Measurements from ENCODE around the gene EPS8L2. TPM values are rescaled to one million over a fixed set of nuclear protein-coding genes. Genes with fewer than 3 reads are reported as not detected.

The EPS8L2 gene
- total RNA-seq, 1 donor from 2014 or later = 76.7 TPM

- Histone ChIP-seq H3K9me3 (no peaks in the 10 kb centered on the region), H3K4me3 (no peak overlapping the region), H3K36me3 (peaks cover 35 to 52% of the 10 kb centered on the region in 2 donors), H3K4me1 (no peaks in the 10 kb centered on the region), H3K27me3 (no peaks in the 10 kb centered on the region), H3K27ac (no peak overlapping the region)
- TF ChIP-seq, protein P1, sequence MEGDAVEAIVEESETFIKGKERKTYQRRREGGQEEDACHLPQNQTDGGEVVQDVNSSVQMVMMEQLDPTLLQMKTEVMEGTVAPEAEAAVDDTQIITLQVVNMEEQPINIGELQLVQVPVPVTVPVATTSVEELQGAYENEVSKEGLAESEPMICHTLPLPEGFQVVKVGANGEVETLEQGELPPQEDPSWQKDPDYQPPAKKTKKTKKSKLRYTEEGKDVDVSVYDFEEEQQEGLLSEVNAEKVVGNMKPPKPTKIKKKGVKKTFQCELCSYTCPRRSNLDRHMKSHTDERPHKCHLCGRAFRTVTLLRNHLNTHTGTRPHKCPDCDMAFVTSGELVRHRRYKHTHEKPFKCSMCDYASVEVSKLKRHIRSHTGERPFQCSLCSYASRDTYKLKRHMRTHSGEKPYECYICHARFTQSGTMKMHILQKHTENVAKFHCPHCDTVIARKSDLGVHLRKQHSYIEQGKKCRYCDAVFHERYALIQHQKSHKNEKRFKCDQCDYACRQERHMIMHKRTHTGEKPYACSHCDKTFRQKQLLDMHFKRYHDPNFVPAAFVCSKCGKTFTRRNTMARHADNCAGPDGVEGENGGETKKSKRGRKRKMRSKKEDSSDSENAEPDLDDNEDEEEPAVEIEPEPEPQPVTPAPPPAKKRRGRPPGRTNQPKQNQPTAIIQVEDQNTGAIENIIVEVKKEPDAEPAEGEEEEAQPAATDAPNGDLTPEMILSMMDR (IDR thresholded peaks at IDR 0.05) = no peak
- no peak for DNase-seq (ENCODE audit: low spot score in 2 of 2)
- intact Hi-C loops (cut with DNase I) = no loop called here
These were observed 45.8 kb upstream of the EPS8L2 start for GRCh38 chr11:660281-660680.

DNA sequence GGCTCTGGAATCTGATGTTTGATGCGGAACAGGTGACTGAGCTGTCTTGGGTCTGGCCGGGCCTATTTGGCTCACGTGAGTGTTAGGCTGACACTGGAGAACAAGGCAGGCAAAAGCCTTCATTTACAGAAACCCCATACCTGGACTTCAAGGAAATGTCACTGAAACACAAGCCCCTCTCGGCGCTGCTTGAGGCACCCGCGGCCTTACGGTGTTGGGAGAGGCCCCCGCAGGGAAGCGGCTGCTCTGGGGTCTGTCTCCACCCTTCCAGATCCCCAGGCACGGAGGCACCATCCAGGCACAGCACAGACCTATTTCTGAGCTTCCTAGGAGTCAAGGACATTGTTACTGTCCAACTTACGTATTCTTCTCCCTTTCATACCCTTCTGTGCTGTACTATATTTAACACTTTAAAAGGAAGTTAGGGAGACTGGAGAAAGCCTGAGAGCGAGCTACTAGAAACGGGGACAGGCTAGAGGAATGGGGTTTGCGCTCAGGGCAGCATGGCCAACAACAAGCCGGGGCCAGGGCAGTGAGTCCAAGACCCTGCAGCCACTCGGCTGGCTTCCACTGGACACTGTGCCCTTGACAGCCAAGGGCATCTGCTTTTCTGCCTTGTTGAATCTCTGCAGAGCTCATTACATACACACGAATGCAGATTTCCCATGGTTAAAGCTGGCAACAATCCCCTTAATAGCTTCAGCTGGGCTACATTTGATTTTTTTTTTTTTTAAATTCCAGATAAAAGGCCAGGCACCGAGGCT, 45.2 kb upstream of the EPS8L2 start:
- peaks cover 35 to 58% of the 10 kb centered on the region in 2 donors for H3K36me3 ChIP-seq
- H3K4me3 ChIP-seq = no peak overlapping the region
- H3K27me3 ChIP-seq = no peaks in the 10 kb centered on the region
- H3K9me3 ChIP-seq = no peaks in the 10 kb centered on the region
- intact Hi-C loops (cut with DNase I) = no loop called here
- H3K27ac ChIP-seq = no peak overlapping the region
- H3K4me1 ChIP-seq = no peaks in the 10 kb centered on the region
- TF ChIP-seq, protein P1 (IDR thresholded peaks at IDR 0.05) = no peak
- no peak for DNase-seq (ENCODE audit: low spot score in 2 of 2)

DNA sequence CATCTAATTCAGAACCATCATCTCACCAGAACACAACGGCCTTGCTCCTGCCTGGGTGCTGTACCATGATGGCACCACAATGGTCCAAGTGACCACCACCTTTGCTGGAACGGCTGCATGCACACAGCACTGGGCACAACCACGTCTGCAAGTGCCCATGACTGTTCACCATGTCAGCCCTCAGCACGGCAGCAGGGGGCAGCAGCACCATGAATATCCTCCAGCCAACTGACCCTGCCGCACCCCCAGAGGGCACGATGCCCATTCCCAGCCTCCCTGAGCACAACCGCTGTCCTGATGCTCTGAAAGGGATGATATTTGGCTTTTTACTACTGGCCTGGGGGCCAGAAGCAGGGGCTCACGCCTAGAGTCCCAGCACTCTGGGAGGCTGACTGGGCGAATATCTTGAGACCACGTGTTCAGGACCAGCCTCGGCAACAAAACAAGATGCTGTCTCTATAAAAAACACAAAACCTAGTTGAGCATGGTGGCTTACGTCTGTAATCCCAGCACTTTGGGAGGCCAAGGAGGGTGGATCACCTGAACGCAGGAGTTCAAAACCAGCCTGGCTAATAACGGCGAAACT, 43.2 kb upstream of the EPS8L2 start:
- DNase-seq (ENCODE audit: low spot score in 2 of 2) = peak in 1 of 2 donors; percentile 78
- TF ChIP-seq, protein P1 (IDR thresholded peaks at IDR 0.05) = peak; percentile 64 to 81 (median 69)
- H3K36me3 ChIP-seq = peaks cover 30 to 53% of the 10 kb centered on the region in 2 donors
- no peak overlapping the region for H3K27ac ChIP-seq
- H3K4me3 ChIP-seq = no peak overlapping the region
- no peaks in the 10 kb centered on the region for H3K9me3 ChIP-seq
- H3K4me1 ChIP-seq = no peaks in the 10 kb centered on the region
- intact Hi-C loops (cut with DNase I) = loop anchor here (1.0 kb wide), 2 partner anchors 61 to 66 kb away; no protein-coding TSS in a partner anchor
- H3K27me3 ChIP-seq = no peaks in the 10 kb centered on the region

DNA sequence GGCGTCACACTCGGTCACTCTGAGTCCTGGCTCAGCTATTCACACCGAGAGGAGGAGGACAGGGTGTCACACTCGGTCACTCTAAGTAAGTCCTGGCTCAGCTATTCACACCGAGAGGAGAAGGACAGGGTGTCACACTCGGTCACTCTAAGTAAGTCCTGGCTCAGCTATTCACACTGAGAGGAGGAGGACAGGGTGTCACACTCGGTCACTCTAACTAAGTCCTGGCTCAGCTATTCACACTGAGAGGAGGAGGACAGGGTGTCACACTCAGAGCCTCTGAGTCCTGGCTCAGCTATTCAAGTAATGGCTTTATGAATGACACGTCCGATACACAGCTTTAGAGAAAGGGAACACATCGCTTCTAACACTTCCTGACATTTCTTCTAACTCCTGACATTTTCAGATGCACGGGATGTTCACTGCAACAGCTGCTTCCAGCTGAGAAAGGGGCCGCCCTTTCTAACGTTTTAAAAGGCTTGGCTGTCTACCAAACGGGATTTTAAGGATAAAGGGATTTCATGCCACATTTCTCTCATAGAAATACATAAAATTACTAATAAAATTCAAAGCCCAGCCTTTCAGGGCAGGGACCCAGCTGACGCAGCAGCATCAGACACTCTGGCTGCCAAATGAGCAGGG, 40.8 kb upstream of the EPS8L2 start:
- TF ChIP-seq, protein P1 (IDR thresholded peaks at IDR 0.05) = no peak
- no peaks in the 10 kb centered on the region for H3K4me1 ChIP-seq
- no peak overlapping the region for H3K27ac ChIP-seq
- no peak overlapping the region for H3K4me3 ChIP-seq
- intact Hi-C loops (cut with DNase I) = no loop called here
- no peaks in the 10 kb centered on the region for H3K9me3 ChIP-seq
- no peak for DNase-seq (ENCODE audit: low spot score in 2 of 2)
- peaks cover 19 to 32% of the 10 kb centered on the region in 2 donors for H3K36me3 ChIP-seq
- no peaks in the 10 kb centered on the region for H3K27me3 ChIP-seq

DNA sequence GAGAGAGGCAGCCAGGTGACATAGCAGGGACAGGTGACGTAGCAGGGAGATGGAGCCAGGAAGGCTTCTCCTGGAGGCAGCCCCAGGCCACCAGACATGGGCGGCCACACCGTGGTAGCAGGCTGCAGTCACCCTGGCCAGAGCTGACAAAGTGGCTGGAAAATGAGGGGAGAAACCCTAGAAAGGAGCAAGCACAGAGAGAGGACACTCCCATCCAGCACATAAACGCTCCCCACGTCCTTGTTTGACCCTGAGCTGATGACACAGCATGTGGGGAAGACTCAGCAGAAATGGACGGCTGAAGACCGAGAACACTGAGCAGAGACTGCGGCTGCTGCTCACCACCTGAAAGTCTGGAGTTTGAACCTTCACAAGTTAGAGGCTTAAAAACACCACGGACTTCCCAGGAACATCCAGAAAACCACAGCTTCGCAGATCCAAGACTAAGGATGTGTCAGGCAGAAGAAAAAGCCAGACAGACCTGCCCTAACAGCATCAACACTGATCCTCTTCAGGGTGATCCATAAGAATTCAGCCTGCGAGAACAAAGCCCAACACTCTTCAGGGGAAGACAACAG, 40.2 kb upstream of the EPS8L2 start:
- intact Hi-C loops (cut with DNase I) = no loop called here
- no peak for DNase-seq (ENCODE audit: low spot score in 2 of 2)
- Histone ChIP-seq H3K27ac (no peak overlapping the region), H3K9me3 (no peaks in the 10 kb centered on the region), H3K27me3 (no peaks in the 10 kb centered on the region), H3K4me3 (no peak overlapping the region), H3K36me3 (peaks cover 13 to 26% of the 10 kb centered on the region in 2 donors), H3K4me1 (no peaks in the 10 kb centered on the region)
- TF ChIP-seq, protein P1 (IDR thresholded peaks at IDR 0.05) = no peak

Data from ascending aorta (tissue), 2 donors.